ENCODE results near the gene TCAP. TPM values are rescaled to one million over a fixed set of nuclear protein-coding genes. Genes with fewer than 3 reads are reported as not detected.
A peak's percentile ranks its signal among the peaks of the same experiment; 100 is the strongest.

Gene TCAP
- total and polyA plus RNA-seq, 12 donors, result 2,452 to 6,290 (median 4,242) TPM

DNA sequence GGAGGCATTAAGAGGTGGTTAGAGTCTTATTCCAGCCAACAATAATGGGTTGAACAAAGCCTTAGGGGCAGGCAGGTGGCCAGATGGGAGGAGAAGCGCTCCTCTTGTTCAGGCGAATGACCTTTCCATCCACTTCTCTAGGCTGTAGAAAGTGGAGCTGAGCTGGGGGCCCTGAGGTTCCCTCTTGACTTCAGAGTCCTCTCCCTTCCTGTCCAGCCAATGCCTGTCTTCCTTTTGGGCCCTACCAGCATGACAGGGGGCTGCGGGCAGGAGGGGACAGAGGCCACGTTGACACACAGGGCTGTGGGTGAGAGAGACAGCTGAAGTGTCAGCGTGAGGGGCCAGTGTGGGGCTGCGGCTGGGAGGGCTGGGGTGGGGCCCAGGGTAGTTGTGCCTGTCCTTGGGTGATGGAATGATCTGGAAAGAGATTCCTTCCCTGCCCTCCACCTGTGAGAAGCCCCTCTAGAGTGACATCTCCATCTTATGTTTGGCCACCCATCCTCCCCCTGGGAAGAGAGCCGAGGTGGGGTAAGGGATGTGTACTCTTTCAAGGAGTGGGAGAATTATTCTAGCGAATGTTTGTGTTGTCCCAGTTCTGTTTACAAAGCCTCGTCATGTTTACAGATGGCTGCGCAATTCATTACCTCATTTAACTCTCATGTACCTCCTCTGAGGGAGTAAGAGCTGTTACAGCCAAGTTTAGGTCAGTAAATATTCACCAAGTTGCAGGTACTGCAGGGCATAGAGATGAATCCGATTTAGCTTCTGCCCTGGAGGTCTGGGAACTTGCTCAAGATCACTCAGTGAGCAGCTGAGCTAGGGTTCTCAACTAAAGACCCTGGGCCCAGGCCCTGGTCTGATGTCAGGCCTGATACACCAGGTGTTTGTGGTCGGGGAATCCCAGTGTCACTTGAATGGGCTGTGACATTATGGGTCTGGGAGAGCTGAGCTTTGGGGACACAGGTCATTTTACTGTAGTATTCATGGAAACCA lies 38.0 kb downstream of the TCAP start:
- no peak for DNase-seq
- peaks cover 0 to 33% (median 0%) of the 10 kb centered on the region in 7 donors for H3K27me3 ChIP-seq
- intact Hi-C loops (cut with DNase I), result loop anchor here in 1 of 10 donors (1.0 kb wide), 1 partner anchor 24 kb away; no protein-coding TSS in a partner anchor
- H3K27ac ChIP-seq, result peak overlapping the region in 7 of 10 donors; percentile 27 to 88 (median 45)
- no peaks in the 10 kb centered on the region for H3K9me3 ChIP-seq
- peaks cover 0 to 16% (median 3%) of the 10 kb centered on the region in 9 donors for H3K36me3 ChIP-seq
- peaks cover 10 to 68% (median 44%) of the 10 kb centered on the region in 9 donors for H3K4me1 ChIP-seq
- H3K4me3 ChIP-seq, result no peak overlapping the region
- TF ChIP-seq, protein P1, sequence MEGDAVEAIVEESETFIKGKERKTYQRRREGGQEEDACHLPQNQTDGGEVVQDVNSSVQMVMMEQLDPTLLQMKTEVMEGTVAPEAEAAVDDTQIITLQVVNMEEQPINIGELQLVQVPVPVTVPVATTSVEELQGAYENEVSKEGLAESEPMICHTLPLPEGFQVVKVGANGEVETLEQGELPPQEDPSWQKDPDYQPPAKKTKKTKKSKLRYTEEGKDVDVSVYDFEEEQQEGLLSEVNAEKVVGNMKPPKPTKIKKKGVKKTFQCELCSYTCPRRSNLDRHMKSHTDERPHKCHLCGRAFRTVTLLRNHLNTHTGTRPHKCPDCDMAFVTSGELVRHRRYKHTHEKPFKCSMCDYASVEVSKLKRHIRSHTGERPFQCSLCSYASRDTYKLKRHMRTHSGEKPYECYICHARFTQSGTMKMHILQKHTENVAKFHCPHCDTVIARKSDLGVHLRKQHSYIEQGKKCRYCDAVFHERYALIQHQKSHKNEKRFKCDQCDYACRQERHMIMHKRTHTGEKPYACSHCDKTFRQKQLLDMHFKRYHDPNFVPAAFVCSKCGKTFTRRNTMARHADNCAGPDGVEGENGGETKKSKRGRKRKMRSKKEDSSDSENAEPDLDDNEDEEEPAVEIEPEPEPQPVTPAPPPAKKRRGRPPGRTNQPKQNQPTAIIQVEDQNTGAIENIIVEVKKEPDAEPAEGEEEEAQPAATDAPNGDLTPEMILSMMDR (IDR thresholded peaks at IDR 0.05), result no peak
- 49 to 62% methylated on average over 12 of the region's 12 CpGs for WGBS, 2 donors
- ATAC-seq, result peak in 3 of 8 donors; percentile 11 to 43 (median 34)

GRCh38 chr17:39703913-39704312 lies 38.8 kb downstream of the TCAP start:
- H3K27me3 ChIP-seq, result peaks cover 0 to 31% (median 0%) of the 10 kb centered on the region in 7 donors
- no peak overlapping the region for H3K4me3 ChIP-seq
- ATAC-seq (no peak), DNase-seq (no peak)
- TF ChIP-seq, protein P1 (IDR thresholded peaks at IDR 0.05), result no peak
- peaks cover 10 to 68% (median 44%) of the 10 kb centered on the region in 9 donors for H3K4me1 ChIP-seq
- no peaks in the 10 kb centered on the region for H3K9me3 ChIP-seq
- intact Hi-C loops (cut with DNase I), result loop anchor here in 1 of 10 donors (1.0 kb wide), 1 partner anchor 23 kb away; no protein-coding TSS in a partner anchor
- H3K27ac ChIP-seq, result peak overlapping the region in 3 of 10 donors; percentile 45 to 88 (median 74)
- WGBS, 2 donors, result 83% methylated on average over 5 of the region's 5 CpGs
- peaks cover 0 to 23% (median 10%) of the 10 kb centered on the region in 9 donors for H3K36me3 ChIP-seq

DNA sequence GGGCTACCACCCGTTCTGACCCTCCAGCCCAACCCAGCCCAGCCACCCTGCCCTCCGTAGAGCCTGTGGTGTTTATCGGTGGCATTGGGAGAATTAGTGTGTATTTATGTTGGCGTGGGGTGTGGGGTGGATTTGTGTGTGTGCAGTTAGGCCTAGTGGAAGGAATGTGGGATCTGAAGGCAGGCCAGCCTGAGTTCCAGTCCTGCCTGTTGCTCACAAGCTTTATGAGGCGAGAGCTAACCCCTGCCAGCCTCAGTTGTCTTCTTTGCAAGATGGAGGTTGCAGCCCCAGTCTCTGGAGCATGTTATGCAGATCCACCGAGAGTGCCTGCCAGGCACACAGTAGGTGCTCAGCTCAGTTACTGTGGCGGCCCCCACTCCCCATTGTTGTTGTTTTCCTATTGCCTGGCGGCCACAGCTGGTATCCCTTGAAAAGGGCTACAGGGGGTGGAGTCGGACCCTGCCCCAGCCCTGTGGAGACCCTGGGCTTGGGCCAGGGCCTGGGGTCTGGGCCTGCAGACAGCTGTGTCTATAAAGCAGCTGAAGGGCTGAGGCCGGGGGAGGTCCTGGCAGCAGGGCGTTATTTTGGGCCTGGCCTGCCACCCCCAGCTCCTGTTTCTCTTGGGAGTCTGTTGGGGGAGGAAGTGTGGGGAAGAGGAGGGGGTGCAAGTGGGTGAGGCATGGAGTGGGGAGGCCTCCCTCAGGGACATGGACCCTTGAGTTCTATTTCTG lies 39.8 kb downstream of the TCAP start:
- TF ChIP-seq, protein P1 (IDR thresholded peaks at IDR 0.05), result peak in 4 of 9 donors; percentile 6 to 27 (median 19)
- H3K27ac ChIP-seq, result peak overlapping the region in 9 of 10 donors; percentile 56 to 82 (median 70)
- H3K36me3 ChIP-seq, result peaks cover 0 to 34% (median 18%) of the 10 kb centered on the region in 9 donors
- no peaks in the 10 kb centered on the region for H3K9me3 ChIP-seq
- no peak overlapping the region for H3K4me3 ChIP-seq
- ATAC-seq (peak in 3 of 8 donors; percentile 6 to 31 (median 14)), DNase-seq (no peak)
- H3K27me3 ChIP-seq, result peaks cover 0 to 20% (median 0%) of the 10 kb centered on the region in 7 donors
- H3K4me1 ChIP-seq, result peaks cover 10 to 62% (median 40%) of the 10 kb centered on the region in 9 donors
- 46 to 60% methylated on average over 11 of the region's 11 CpGs for WGBS, 2 donors
- intact Hi-C loops (cut with DNase I), result no loop called here
